Calu3 (cell line): ENCODE results near the gene CFTR. TPM values are rescaled to one million over a fixed set of nuclear protein-coding genes. Genes with fewer than 3 reads are reported as not detected.

ENCODE experiments used
- BruUV-seq: library from RNA; stranded (reverse); fragments of 400-500 nt; replicated peaks from 2 replicates; lab custom pipeline; 2021; lab: Mats Ljungman, UMichigan
- CTCF ChIA-PET: fragments of 300-600 bp; sonication (Branson Sonifier 250); formaldehyde crosslinking; loops from one replicate; lab custom pipeline; 2022; ENCODE audit warnings: antibody characterized with exemption; lab: Charles Lee
- DNase-seq: peaks from one replicate; pipeline ENCODE4 v3.0.0; 2022
- H3K27ac Mint-ChIP-seq: one replicate; pipeline ENCODE4 v1.8.0; 2022; ENCODE audit warnings: mixed read lengths; ENCODE audit not compliant: unreplicated experiment
- H3K27me3 Mint-ChIP-seq: one replicate; pipeline ENCODE4 v1.8.0; 2022; ENCODE audit warnings: mixed read lengths; ENCODE audit not compliant: unreplicated experiment
- H3K36me3 Mint-ChIP-seq: one replicate; pipeline ENCODE4 v1.8.0; 2022; ENCODE audit warnings: mild to moderate bottlenecking, moderate library complexity, mixed read lengths; ENCODE audit not compliant: insufficient read depth, unreplicated experiment
- H3K4me1 Mint-ChIP-seq: one replicate; pipeline ENCODE4 v1.8.0; 2022; ENCODE audit warnings: mild to moderate bottlenecking, low read depth, mixed read lengths; ENCODE audit not compliant: unreplicated experiment
- H3K4me3 Mint-ChIP-seq: one replicate; pipeline ENCODE4 v1.8.0; 2022; ENCODE audit warnings: mild to moderate bottlenecking, low read depth, moderate library complexity, mixed read lengths; ENCODE audit not compliant: unreplicated experiment
- H3K9me3 Mint-ChIP-seq: one replicate; pipeline ENCODE4 v1.8.0; 2022; ENCODE audit warnings: low read depth, mixed read lengths; ENCODE audit not compliant: unreplicated experiment
- CTCF ChIP-seq: fragments of 200-600 bp; IDR thresholded peaks from one replicate; pipeline ENCODE4 v1.8.0; 2022; ENCODE audit warnings: antibody characterized with exemption; ENCODE audit not compliant: unreplicated experiment
- intact Hi-C: fragments of 100-400 bp; cut with micrococcal nuclease; formaldehyde crosslinking; loops from one replicate; pipeline ENCODE4 v1.10.0; 2022; ENCODE audit not compliant: unreplicated experiment
- total RNA-seq: library from RNA; stranded (reverse); gene quantifications from 2 replicates; pipeline ENCODE4 v1.2.3, GENCODE V29; 2022

Gene CFTR
- total RNA-seq, 1 experiment from 2014 or later = 502 TPM

DNA sequence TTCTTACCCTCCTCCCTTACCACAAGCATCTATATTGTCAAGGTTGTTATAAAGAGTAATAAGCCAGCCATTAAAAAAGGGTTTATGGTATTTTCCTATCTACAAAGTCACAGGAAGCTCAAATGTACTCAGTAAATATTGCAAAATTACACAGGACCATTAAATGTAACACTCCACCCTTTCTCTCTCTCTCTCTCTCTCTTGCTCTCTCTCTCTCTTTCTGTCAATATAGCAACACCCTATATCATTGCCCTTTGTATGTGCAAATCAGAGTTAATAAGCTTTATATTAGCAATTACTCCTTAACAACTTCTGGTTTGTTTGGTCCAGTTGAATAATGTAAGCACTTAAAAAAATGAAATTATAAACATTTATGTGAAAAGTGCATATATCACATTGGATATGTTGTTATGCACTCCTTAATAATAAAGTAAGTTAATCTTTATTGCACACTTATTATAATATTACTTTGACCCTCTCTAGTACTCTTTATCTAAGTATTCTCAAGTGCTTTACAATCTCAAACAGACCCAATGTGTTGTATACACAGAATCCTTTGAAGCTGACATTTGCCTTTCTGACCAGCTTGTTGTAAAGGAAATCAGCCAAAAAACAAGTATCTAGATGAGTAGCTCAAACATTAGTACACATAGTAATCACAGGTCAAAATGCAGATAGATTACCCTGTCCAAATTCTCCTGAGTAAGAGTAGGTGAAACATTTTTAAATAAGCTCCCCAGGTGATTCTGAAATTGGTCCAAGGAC lies 93.2 kb downstream of the CFTR start:
- Mint-ChIP-seq H3K4me3 (no peak overlapping the region), H3K27me3 (no peaks in the 10 kb centered on the region), H3K9me3 (no peaks in the 10 kb centered on the region), H3K36me3 (peaks cover 46% of the 10 kb centered on the region), H3K4me1 (peaks cover 27% of the 10 kb centered on the region), H3K27ac (peak overlapping the region; percentile 27)
- intact Hi-C loops = no loop called here
- no peak for DNase-seq
- no TSS peak for BruUV-seq
- CTCF ChIA-PET = interaction anchor here (1.0 kb wide), 1 partner anchor 38 kb away, joined by 4 read pairs; no protein-coding TSS in a partner anchor
- TF ChIP-seq CTCF = no peak

- H3K4me1 Mint-ChIP-seq = peaks cover 37% of the 10 kb centered on the region
These were observed 101.6 kb downstream of the CFTR start for GRCh38 chr7:117581424-117581823.

GRCh38 chr7:117582219-117582704 lies 102.4 kb downstream of the CFTR start:
- no TSS peak for BruUV-seq
- Mint-ChIP-seq H3K27ac (peak overlapping the region; percentile 30), H3K4me1 (peaks cover 39% of the 10 kb centered on the region), H3K9me3 (no peaks in the 10 kb centered on the region), H3K36me3 (peaks cover 86% of the 10 kb centered on the region), H3K27me3 (no peaks in the 10 kb centered on the region), H3K4me3 (no peak overlapping the region)
- intact Hi-C loops = no loop called here
- CTCF ChIA-PET = no interaction called here
- no peak for TF ChIP-seq CTCF
- no peak for DNase-seq

More at GRCh38 chr7:117581424-117581823, 101.6 kb downstream of the CFTR start:
- Mint-ChIP-seq H3K4me3 (no peak overlapping the region), H3K27me3 (no peaks in the 10 kb centered on the region), H3K9me3 (no peaks in the 10 kb centered on the region), H3K27ac (no peak overlapping the region), H3K36me3 (peaks cover 86% of the 10 kb centered on the region)
- no TSS peak for BruUV-seq
- no peak for DNase-seq
- CTCF ChIA-PET = no interaction called here
- no peak for TF ChIP-seq CTCF
- intact Hi-C loops = no loop called here

DNA sequence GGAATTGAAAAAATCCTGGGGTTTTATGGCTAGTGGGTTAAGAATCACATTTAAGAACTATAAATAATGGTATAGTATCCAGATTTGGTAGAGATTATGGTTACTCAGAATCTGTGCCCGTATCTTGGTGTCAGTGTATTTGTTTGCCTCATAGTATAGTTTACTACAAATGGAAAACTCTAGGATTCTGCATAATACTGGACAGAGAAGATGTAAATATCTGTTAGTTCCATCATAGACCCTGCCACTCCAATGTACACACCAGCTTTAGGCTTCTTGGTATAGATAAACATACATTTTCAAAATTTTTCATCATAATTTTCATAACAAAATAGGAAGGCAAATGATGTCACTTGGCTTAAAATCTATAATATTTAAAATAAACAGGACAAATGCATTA lies 108.1 kb downstream of the CFTR start:
- H3K27me3 Mint-ChIP-seq = no peaks in the 10 kb centered on the region
- TF ChIP-seq CTCF = no peak
- no peak overlapping the region for H3K27ac Mint-ChIP-seq
- intact Hi-C loops = loop anchor here (5.0 kb wide), 1 partner anchor 129 kb away; no protein-coding TSS in a partner anchor
- no TSS peak for BruUV-seq
- no peak for DNase-seq
- no peaks in the 10 kb centered on the region for H3K9me3 Mint-ChIP-seq
- peaks cover 79% of the 10 kb centered on the region for H3K36me3 Mint-ChIP-seq
- CTCF ChIA-PET = no interaction called here
- H3K4me3 Mint-ChIP-seq = no peak overlapping the region
- H3K4me1 Mint-ChIP-seq = peaks cover 65% of the 10 kb centered on the region
